ENCODE data around the gene TEC. TPM values are rescaled to one million over a fixed set of nuclear protein-coding genes. Genes with fewer than 3 reads are reported as not detected.
A peak's percentile ranks its signal among the peaks of the same experiment; 100 is the strongest.

Gene TEC
- total and polyA plus RNA-seq, 9 of the 15 experiments (the other 6 are each of a cell fraction or from before 2014, with no cell fraction given), result 5.3 to 14.7 (median 8.8) TPM

- TF ChIP-seq ARID3B (CRISPR knock-in tag; IDR thresholded peaks at IDR 0.05; ENCODE audit: borderline replicate concordance) (no peak), HEY1 (CRISPR knock-in tag; IDR thresholded peaks at IDR 0.05; ENCODE audit: borderline replicate concordance) (peak; percentile 27; the same call in 1 of the 2 replicates), SMARCB1 (IDR thresholded peaks at IDR 0.05; ENCODE audit: insufficient read length, low read depth) (peak; percentile 56), ZNF444 (CRISPR knock-in tag; IDR thresholded peaks at IDR 0.05) (peak; percentile 56; the same call in 1 of the 2 replicates), TEAD4 (IDR thresholded peaks at IDR 0.05; ENCODE audit: low read length) (peak; percentile 99), TEAD4 (CRISPR knock-in tag; IDR thresholded peaks at IDR 0.05; ENCODE audit: borderline replicate concordance) (no peak), ZNF384 (IDR thresholded peaks at IDR 0.05; ENCODE audit: low read depth, low read length) (no peak), EZH2 (IDR thresholded peaks at IDR 0.05; ENCODE audit: borderline replicate concordance, low read depth, low read length) (peak; percentile 66; the same call in 1 of the 2 replicates), ZNF165 (CRISPR knock-in tag; IDR thresholded peaks at IDR 0.05; ENCODE audit: borderline replicate concordance) (no peak), DIDO1 (tag; IDR thresholded peaks at IDR 0.05; ENCODE audit: low read depth) (no peak), ELK3 (CRISPR knock-in tag; IDR thresholded peaks at IDR 0.05) (no peak), ZNF707 (CRISPR knock-in tag; conservative IDR thresholded peaks at IDR 0.05) (no peak), GATAD2B (IDR thresholded peaks at IDR 0.05; ENCODE audit: borderline replicate concordance) (peak; percentile 71; the same call in 1 of the 2 replicates), VEZF1 (CRISPR knock-in tag; IDR thresholded peaks at IDR 0.05) (peak; percentile 72), ZNF609 (CRISPR knock-in tag; IDR thresholded peaks at IDR 0.05; ENCODE audit: borderline replicate concordance) (peak; percentile 96; the same call in 1 of the 2 replicates), HIVEP1 (CRISPR knock-in tag; IDR thresholded peaks at IDR 0.05) (no peak), PATZ1 (CRISPR knock-in tag; IDR thresholded peaks at IDR 0.05; ENCODE audit: borderline replicate concordance) (no peak)
Observed at GRCh38 chr4:48203819-48204218, 65.8 kb downstream of the TEC start (continued).

All from K562 (cell line).